ENCODE data around the gene CDCA7L. TPM values are rescaled to one million over a fixed set of nuclear protein-coding genes. Genes with fewer than 3 reads are reported as not detected.

The CDCA7L gene
- total RNA-seq, 2 experiments from 2014 or later: 66.4 to 67.9 TPM

DNA sequence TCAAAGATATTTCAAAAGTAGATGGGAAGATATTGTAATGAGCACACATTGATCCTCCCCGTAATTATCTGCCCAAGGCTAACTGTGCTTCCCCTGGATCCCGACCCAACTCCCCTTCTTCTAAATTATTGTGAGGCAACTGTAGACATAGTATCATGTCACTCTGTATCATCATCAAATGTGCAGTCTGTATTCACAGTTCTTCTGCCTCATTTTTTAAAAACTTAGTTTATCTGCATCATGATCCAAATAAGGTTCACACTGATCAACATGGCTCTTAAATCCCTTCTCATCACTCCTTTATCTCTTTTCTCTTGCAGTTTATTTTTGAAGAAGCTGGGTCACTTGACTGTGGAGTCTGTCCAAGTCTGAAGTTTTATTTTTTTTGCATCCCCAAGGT is 27.5 kb downstream of the CDCA7L start:
- DNase-seq: no peak
- Mint-ChIP-seq H3K27ac (no peak overlapping the region), H3K27me3 (ENCODE audit: low read depth) (no peaks in the 10 kb centered on the region), H3K4me3 (no peak overlapping the region), H3K36me3 (ENCODE audit: low read depth) (peaks cover 27% of the 10 kb centered on the region), H3K9me3 (ENCODE audit: insufficient read depth) (no peaks in the 10 kb centered on the region), H3K4me1 (ENCODE audit: low read depth) (no peaks in the 10 kb centered on the region)
- ChIA-PET POLR2A (interaction anchor here (0.5 kb wide), 1 partner anchor 27 kb away, joined by 3 read pairs; the partner anchor contains the start of gene CDCA7L), CTCF (no interaction called here)
- no peak for ATAC-seq

DNA sequence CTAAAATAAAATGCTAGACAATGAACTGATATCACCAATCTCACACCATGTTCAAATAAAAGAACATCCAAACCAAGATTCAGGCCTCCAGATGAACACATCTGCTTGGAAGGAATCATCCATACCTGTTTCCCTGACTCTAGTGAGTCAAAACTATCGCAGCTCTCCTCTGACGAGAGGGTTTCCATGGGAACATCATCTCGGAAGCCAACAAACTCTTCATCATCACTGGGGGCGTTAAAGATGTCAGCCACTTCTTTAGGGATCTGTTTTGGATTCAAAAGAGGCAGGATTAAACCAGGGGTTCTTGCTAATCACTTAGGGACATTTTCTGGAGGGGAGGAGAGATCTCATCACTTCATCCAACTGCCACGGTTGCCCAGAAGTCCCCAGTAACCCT is 29.1 kb downstream of the CDCA7L start:
- Mint-ChIP-seq H3K4me3 (no peak overlapping the region), H3K4me1 (ENCODE audit: low read depth) (no peaks in the 10 kb centered on the region), H3K27me3 (ENCODE audit: low read depth) (no peaks in the 10 kb centered on the region), H3K36me3 (ENCODE audit: low read depth) (peaks cover 34% of the 10 kb centered on the region), H3K27ac (no peak overlapping the region), H3K9me3 (ENCODE audit: insufficient read depth) (no peaks in the 10 kb centered on the region)
- CTCF ChIA-PET: no interaction called here
- ATAC-seq: no peak
- POLR2A ChIA-PET: no interaction called here
- no peak for DNase-seq

DNA sequence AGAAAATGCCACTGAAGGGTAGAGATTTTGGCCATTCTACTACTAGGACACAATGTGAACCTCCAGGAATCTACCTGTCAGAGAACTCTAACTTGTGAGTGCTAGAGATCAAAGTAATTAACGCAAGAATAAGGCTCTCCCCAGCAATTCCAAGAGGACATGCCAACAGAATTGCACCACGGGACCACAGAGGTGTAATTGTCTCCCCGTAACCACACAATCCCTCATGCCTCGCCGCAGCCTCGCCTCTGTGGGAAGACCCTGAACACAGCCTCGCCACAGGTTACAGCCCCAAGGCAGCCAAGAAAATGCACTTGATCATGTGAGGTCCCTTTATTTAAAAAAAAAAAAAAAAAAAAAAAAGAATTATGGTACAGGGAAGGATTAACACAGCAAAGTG is 29.5 kb downstream of the CDCA7L start:
- H3K4me3 Mint-ChIP-seq: no peak overlapping the region
- ATAC-seq: no peak

DNA sequence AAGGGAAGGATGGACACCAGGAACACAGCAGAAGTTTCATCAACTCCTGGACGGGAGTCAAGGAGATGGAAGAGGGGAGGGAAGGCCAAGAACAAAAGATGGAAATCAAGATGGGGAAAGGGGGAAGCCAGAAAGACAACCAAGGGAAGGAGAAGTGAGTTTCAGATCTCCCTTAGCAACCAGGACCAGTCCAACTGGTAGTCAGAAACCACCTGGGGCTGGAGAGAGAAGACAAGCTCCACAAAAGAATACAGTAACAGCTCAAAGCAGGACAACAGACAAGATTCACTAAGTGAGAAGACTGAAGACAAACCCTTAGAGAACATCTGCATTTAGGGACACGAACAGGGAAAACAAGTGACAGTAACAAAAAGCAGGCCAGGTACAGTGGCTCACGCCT is 30.6 kb downstream of the CDCA7L start:
- ATAC-seq: no peak
- peak overlapping the region; percentile 11 for H3K27ac Mint-ChIP-seq
- H3K9me3 Mint-ChIP-seq (ENCODE audit: insufficient read depth): no peaks in the 10 kb centered on the region
- H3K4me1 Mint-ChIP-seq (ENCODE audit: low read depth): no peaks in the 10 kb centered on the region
- DNase-seq: no peak
- no peak overlapping the region for H3K4me3 Mint-ChIP-seq
- ChIA-PET CTCF (no interaction called here), POLR2A (no interaction called here)
- H3K27me3 Mint-ChIP-seq (ENCODE audit: low read depth): no peaks in the 10 kb centered on the region
- H3K36me3 Mint-ChIP-seq (ENCODE audit: low read depth): peaks cover 42% of the 10 kb centered on the region

More for the DNA sequence above, 29.5 kb downstream of the CDCA7L start:
- no peak overlapping the region for H3K27ac Mint-ChIP-seq
- peaks cover 38% of the 10 kb centered on the region for H3K36me3 Mint-ChIP-seq (ENCODE audit: low read depth)
- H3K27me3 Mint-ChIP-seq (ENCODE audit: low read depth): no peaks in the 10 kb centered on the region
- DNase-seq: no peak
- no peaks in the 10 kb centered on the region for H3K9me3 Mint-ChIP-seq (ENCODE audit: insufficient read depth)
- ChIA-PET POLR2A (no interaction called here), CTCF (no interaction called here)
- H3K4me1 Mint-ChIP-seq (ENCODE audit: low read depth): no peaks in the 10 kb centered on the region

DNA sequence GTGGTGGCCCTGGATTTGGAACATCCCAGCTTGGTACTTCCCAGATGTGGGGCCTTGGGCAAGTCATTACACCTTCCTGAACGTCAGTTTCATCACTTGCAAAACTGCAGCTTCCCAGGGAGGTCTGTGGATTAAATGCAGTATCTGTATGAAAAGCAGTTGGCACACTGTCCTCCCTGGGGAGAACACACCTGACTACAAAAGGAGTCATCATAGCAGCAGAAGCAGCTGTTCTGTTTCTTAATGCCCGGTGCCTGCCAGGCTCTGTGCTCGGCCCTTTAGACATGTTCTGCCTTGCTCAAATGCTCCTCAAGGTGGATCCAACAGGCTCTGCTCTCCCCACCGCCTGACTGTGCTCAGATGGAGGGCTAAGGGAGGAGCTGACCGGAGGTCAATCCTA is 31.0 kb downstream of the CDCA7L start:
- Mint-ChIP-seq H3K27ac (peak overlapping the region; percentile 11), H3K36me3 (ENCODE audit: low read depth) (peaks cover 45% of the 10 kb centered on the region), H3K4me1 (ENCODE audit: low read depth) (no peaks in the 10 kb centered on the region), H3K9me3 (ENCODE audit: insufficient read depth) (no peaks in the 10 kb centered on the region), H3K4me3 (no peak overlapping the region), H3K27me3 (ENCODE audit: low read depth) (no peaks in the 10 kb centered on the region)
- no peak for ATAC-seq
- CTCF ChIA-PET: no interaction called here
- POLR2A ChIA-PET: no interaction called here
- no peak for DNase-seq

DNA sequence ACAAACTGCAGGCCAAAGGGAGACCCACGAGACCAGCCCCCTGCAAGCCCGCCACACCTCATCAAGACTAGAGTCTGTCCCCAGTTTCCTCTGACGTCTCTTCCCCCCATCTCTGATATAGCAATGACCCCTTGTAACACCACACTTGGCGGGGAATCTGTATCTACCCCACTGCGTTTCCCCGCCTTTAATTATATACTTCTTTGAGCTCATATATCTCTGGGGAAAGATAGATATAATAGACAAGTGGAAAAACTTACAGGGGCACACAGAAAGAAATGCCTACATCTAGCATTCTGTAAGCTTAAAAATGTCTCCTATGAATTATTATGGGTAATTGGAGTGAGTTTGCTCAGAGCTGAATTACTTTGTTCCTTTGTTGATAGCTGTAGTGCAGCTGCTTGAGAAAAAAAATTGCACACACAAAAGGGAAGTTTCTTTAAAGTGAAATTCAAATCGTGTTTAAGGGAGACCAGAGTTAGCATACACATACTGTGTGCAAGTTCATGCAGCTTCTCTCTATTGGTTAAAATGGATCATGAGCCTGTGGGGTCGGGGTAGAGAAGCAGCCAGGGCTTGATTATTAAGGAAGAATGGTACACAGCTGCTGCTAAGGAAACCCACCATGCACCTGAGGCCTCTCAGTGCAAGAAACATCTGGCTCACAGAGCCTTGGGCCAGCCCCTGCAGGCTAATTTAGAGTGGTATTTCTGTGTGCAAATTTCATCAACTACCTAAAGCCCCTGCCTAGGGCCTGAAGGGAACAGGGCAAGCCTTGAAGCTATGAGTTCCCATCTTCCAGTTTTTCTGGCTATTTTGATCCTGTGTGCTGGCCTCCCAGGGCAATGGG is 32.5 kb downstream of the CDCA7L start:
- Mint-ChIP-seq H3K9me3 (ENCODE audit: insufficient read depth) (no peaks in the 10 kb centered on the region), H3K4me1 (ENCODE audit: low read depth) (no peaks in the 10 kb centered on the region), H3K4me3 (no peak overlapping the region), H3K36me3 (ENCODE audit: low read depth) (peaks cover 60% of the 10 kb centered on the region), H3K27ac (no peak overlapping the region), H3K27me3 (ENCODE audit: low read depth) (no peaks in the 10 kb centered on the region)
- ChIA-PET CTCF (interaction anchor here (1.4 kb wide), 1 partner anchor 10 kb away, joined by 3 read pairs; no protein-coding TSS in a partner anchor), POLR2A (no interaction called here)
- DNase-seq (no peak), ATAC-seq (no peak)

DNA sequence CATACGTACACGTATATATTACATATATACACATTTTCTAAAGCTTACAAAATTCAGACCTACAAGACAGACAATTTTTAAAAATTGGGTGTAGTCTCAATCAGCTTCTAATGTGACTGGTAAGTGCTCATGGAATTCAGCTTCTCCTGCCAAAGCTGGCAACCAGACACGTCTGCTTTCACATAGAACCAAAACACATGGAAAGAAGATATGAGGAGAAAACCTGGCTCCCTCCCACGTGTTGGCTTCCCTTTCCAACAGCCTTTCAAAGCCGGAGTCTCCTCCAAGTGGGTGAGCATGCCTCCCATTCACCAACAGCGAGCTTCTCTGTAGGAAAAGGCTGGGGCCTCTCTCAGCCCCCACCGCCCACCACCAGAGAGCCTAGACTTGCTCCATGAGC is 33.4 kb downstream of the CDCA7L start:
- Mint-ChIP-seq H3K4me3 (no peak overlapping the region), H3K4me1 (ENCODE audit: low read depth) (no peaks in the 10 kb centered on the region), H3K9me3 (ENCODE audit: insufficient read depth) (no peaks in the 10 kb centered on the region), H3K27ac (no peak overlapping the region), H3K27me3 (ENCODE audit: low read depth) (no peaks in the 10 kb centered on the region), H3K36me3 (ENCODE audit: low read depth) (peaks cover 66% of the 10 kb centered on the region)
- DNase-seq: no peak
- CTCF ChIA-PET: interaction anchor here (1.0 kb wide), 1 partner anchor 60 kb away, joined by 3 read pairs; no protein-coding TSS in a partner anchor
- no peak for ATAC-seq
- POLR2A ChIA-PET: interaction anchor here (0.6 kb wide), 1 partner anchor 241 kb away, joined by 3 read pairs; no protein-coding TSS in a partner anchor

DNA sequence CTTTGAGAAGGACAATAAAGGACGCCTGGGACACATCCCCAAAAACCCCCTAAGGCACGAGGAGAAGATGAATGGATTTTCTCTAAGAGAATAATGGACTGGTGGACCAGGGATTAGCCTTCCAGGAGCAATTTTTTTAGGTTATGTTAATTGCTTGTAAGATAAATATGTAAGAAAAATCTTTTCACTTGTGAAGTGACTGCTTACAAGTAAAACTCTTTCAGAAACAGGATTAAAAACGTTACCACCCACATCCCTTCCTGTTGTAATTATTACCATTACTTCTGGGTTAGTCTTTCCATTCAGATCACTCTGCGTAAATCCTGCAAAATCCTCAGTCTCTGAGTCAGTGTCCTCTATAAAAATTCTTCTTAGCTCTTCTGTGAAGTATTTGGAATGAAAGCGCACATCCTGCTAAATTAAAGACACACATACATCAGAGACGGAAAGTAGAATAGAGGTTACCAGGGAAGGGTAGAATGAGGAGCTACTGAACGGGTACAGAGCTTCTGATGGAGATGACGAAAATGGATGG is 34.3 kb downstream of the CDCA7L start:
- ChIA-PET POLR2A (no interaction called here), CTCF (interaction anchor here (1.0 kb wide), 1 partner anchor 59 kb away, joined by 3 read pairs; no protein-coding TSS in a partner anchor)
- DNase-seq (no peak), ATAC-seq (no peak)
- Mint-ChIP-seq H3K9me3 (ENCODE audit: insufficient read depth) (no peaks in the 10 kb centered on the region), H3K27ac (no peak overlapping the region), H3K27me3 (ENCODE audit: low read depth) (no peaks in the 10 kb centered on the region), H3K4me3 (no peak overlapping the region), H3K4me1 (ENCODE audit: low read depth) (peaks cover 2% of the 10 kb centered on the region), H3K36me3 (ENCODE audit: low read depth) (peaks cover 65% of the 10 kb centered on the region)

DNA sequence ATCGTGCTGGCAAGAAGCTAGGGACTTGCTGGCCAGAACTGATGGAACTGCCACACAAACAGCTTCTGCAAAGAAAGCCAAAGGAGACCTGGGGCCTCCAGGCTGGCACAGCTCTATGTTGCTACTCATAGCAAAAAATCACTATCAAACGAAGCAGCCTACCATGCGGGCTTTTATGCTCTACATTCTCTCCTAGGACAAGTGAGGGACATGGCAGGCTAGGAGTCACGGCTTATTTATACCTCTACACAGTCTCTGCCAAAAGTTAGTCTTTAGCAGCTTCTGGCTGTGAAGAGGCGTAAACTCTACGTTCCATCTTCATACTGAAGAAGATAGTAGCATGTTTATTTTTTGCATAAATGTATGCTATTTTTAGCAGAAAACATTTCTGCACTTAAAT is 35.4 kb downstream of the CDCA7L start:
- no peaks in the 10 kb centered on the region for H3K9me3 Mint-ChIP-seq (ENCODE audit: insufficient read depth)
- no peak for DNase-seq
- ChIA-PET CTCF (no interaction called here), POLR2A (no interaction called here)
- no peak overlapping the region for H3K27ac Mint-ChIP-seq
- H3K4me1 Mint-ChIP-seq (ENCODE audit: low read depth): peaks cover 4% of the 10 kb centered on the region
- no peaks in the 10 kb centered on the region for H3K27me3 Mint-ChIP-seq (ENCODE audit: low read depth)
- no peak for ATAC-seq
- H3K4me3 Mint-ChIP-seq: no peak overlapping the region
- peaks cover 69% of the 10 kb centered on the region for H3K36me3 Mint-ChIP-seq (ENCODE audit: low read depth)

DNA sequence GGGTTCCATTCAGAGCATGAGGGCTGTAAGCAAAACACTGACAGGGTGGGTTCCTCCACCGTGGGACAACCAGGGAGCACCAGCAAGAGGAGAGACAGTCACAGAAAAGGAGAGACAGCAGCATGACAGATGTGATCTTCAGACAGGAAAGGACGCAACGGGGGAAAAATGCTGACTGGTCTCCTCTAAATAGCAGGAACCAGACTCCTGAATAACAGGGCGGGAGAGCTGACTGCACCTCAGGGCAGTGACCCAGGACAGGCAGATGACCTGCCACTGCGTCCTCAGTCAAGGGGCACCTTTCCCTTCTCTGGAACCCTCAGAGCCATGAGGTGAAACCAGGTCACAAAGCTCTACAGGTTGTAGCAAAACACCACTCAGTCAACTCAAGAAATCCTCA is 37.0 kb downstream of the CDCA7L start:
- Mint-ChIP-seq H3K27me3 (ENCODE audit: low read depth) (no peaks in the 10 kb centered on the region), H3K9me3 (ENCODE audit: insufficient read depth) (no peaks in the 10 kb centered on the region), H3K36me3 (ENCODE audit: low read depth) (peaks cover 69% of the 10 kb centered on the region), H3K4me1 (ENCODE audit: low read depth) (peaks cover 4% of the 10 kb centered on the region), H3K27ac (no peak overlapping the region), H3K4me3 (no peak overlapping the region)
- no peak for DNase-seq
- CTCF ChIA-PET: no interaction called here
- no peak for ATAC-seq
- POLR2A ChIA-PET: no interaction called here

DNA sequence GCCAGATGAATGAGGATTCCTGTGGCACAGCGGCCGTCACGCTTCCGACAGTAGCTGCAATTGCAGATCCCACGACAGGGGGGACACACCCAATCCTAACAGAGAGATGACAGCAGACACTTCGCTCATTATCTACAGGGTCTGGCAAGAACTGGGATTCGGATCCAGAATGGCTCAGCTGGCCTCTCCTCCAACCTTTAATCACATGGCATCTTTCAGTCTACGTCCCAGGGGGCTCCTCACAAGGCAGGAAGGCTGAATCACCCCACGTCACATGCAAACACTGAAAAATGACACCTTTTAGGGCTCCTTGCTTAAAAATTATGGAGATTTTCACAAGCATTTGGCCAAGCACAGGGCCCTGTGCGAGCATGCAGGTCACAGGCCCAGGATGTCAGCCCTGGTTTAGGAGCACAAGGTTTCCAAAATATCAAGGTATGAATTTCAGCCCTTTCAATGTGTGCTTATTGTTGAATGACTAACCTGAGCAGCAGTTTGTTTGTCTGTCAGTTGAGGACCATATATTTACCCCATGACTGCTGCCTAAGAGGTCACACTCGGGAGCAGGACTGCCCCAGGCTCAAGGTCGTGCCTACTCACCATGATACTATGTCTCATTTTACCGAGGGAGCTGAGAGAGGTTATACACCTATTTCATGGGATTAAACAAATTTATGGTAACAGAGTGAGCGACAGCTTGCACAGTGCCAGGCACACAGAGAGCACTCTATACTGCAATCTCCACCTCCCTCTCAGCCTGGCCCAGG is 42.5 kb downstream of the CDCA7L start:
- Mint-ChIP-seq H3K4me1 (ENCODE audit: low read depth) (peaks cover 15% of the 10 kb centered on the region), H3K27me3 (ENCODE audit: low read depth) (no peaks in the 10 kb centered on the region), H3K4me3 (no peak overlapping the region), H3K36me3 (ENCODE audit: low read depth) (peaks cover 82% of the 10 kb centered on the region), H3K9me3 (ENCODE audit: insufficient read depth) (no peaks in the 10 kb centered on the region), H3K27ac (no peak overlapping the region)
- ATAC-seq (no peak), DNase-seq (no peak)
- POLR2A ChIA-PET: no interaction called here
- CTCF ChIA-PET: no interaction called here

DNA sequence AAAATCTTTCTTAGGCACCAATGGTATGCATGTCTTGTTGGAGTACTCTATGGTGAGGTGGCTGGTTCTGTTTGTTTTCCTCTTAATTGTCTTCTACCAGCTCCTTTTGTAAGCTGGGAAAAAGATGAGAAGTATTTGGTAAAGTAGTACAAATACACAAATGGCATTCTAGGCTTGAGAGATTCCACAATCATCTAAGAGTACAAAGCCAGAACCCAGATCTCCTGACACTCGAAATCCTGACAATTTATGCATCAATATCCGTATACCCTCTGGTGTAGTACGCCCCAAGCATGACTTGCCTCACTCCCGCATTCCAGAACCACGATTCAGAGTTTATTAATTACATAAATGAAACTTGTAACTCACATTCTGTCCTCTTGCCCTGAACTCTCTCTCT is 43.5 kb downstream of the CDCA7L start:
- CTCF ChIA-PET: no interaction called here
- ATAC-seq (no peak), DNase-seq (no peak)
- Mint-ChIP-seq H3K27me3 (ENCODE audit: low read depth) (no peaks in the 10 kb centered on the region), H3K4me1 (ENCODE audit: low read depth) (peaks cover 22% of the 10 kb centered on the region), H3K27ac (no peak overlapping the region), H3K36me3 (ENCODE audit: low read depth) (peaks cover 84% of the 10 kb centered on the region), H3K9me3 (ENCODE audit: insufficient read depth) (no peaks in the 10 kb centered on the region), H3K4me3 (no peak overlapping the region)
- POLR2A ChIA-PET: interaction anchor here (0.6 kb wide), 1 partner anchor 841 kb away, joined by 3 read pairs; no protein-coding TSS in a partner anchor
